OCI-M2 (cell line): Measurements from ENCODE around the gene WFS1.

Source experiments
- DNase-seq: peaks from one replicate; lab custom pipeline; 2025; ENCODE audit not compliant: unreplicated experiment; lab: John Stamatoyannopoulos, UW

Gene WFS1

DNA sequence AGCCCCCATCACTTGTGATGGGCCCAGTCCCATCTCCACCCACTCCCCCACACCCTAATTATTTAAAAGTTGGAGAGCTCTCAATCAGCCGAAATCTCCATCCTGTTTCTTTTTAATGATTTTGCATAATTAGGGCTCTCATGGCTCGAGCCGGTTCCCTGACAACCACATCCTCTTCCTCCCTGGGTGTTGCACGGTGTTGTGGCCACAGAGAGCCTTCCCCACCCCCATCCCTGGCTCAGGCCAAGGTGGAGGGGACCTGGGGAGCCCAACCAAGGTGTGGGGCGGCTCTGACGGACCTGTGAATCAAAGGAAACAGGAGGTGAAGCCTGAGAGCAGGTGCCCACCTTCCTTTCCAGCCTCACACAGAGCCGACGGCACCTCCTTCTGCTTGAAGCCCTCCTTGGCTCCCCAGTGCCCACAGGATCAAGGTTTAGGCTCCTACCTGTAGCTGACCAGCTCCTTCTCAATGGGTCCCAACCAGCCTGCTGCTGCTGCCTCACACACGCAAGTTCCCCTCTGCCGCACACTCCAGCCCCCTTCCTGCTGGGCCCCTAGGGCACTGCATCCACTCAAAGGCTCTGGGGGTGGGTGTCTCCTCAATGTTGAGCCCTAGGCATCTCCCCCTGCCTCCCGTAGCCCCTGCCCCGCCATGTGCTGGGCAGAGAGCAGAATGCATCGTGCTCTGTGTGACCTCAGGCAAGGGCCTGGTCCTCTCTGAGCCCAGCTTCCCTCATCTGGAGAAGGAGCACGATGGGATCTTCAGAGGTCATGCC is 68.7 kb downstream of the WFS1 start:
- DNase-seq = no peak

DNA sequence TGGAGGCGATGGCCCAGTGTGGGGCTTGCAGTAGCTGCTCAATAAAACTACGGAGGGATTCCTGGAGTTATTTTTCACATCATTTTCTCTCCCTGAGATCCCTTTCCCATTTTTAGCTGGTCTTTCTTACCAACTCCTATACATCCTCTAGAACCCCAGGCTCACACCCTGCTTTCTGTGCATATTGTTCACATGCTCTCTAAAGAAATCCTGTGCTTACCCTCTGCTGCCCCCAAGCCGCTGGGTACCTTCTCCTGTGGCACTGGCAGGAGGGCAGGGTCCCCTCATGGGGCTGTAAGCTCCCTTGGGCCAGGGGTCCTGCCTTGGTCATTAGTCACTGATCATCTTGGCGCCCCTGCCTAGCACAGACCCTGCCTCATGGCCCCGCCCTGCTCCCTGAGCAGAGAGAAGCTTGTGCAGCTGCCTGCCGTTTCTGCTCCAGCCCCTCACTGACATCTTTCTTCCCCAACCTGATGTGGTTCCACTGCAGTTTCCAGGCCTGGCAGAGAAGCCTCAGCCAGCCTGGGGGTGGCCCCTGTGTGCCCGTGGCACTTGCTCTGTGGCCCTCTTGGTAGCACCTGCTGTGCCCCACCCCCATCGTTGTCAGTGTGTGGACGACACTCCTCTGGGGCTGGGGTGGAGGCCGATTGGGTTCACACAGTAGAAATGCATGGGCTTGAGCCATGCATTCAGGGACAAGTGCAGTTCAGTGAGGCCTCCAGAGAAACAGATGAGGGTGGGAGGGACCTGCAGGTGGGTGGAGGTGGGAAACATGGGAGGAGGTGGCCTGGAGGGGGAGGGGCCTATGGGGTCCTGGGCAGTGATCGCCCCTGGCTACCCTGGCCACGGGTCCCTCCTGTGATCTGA is 69.5 kb downstream of the WFS1 start:
- no peak for DNase-seq

DNA sequence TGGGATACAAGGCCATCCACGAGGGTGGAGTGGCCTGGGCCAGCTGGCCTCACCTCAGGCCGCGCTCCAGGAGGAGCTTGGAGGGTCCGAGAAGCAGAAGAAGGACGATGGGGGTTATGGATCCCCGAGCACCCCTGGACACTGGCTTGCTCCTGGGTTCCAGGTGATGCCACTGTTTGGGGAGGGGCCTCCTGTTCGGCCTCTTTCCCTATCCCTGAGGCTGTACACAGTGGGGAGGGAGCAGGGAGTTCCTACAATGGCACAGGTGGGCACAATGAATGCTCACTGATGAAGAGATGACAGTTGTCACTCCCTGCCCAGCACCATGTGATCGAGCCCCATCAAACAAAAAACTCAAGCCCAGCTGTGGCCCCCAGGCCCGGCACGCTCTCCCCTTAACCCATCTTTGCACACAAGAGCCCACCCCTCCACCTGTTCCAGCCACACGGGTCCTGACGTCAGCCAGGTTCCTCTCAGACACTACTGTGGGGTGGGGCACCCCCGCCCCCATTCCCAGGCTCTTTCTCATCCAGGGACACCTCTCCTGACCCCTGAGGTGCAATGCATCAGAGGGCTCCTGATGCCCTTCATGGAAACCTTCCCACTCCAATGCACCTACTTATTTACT is 70.3 kb downstream of the WFS1 start:
- DNase-seq = no peak

DNA sequence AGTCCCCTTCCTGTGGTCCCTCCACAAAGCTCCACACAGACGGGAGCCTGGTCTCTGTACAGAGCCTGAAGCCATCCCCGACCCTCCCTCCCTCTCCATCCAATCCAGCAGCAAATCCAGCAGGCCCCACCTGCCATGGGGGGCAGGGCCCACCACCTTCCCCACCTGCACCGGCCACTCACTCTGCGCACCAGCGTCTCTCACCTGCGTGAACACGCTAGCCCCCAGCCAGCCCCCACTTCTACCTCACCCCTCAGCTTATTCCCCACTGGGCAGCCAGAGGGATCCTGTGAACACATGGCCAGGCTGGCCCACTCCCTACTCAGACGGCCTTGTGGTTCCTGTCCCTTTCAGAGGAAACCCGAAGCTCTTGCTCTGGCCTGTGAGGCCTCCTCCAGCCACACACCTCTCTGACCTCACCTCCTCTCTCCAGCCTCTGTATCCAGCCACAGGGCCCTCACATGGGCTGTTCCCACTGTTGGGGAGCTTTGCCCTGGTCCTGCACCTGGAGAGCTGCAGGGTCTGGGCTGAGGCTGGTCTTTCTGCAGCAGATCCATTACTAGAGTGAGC is 70.9 kb downstream of the WFS1 start:
- no peak for DNase-seq

DNA sequence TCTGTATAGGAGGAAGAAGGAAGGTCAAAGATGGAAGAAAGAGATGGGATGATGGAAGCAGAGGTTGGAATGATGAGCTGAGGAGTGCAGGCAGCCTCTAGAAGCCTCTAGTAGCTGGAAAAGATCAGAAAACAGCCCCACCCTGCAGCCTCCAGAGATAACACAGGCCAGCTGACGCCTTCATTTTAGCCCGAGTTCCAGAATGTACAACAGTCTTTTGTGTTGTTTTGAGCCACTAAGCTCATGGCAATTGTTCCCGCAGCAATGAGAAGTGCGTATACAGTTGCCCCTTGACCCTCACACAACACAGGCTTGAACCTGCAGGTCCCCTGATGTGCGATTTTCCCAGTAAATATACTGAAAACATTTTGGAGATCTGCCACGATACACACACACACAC is 72.0 kb downstream of the WFS1 start:
- DNase-seq = no peak

DNA sequence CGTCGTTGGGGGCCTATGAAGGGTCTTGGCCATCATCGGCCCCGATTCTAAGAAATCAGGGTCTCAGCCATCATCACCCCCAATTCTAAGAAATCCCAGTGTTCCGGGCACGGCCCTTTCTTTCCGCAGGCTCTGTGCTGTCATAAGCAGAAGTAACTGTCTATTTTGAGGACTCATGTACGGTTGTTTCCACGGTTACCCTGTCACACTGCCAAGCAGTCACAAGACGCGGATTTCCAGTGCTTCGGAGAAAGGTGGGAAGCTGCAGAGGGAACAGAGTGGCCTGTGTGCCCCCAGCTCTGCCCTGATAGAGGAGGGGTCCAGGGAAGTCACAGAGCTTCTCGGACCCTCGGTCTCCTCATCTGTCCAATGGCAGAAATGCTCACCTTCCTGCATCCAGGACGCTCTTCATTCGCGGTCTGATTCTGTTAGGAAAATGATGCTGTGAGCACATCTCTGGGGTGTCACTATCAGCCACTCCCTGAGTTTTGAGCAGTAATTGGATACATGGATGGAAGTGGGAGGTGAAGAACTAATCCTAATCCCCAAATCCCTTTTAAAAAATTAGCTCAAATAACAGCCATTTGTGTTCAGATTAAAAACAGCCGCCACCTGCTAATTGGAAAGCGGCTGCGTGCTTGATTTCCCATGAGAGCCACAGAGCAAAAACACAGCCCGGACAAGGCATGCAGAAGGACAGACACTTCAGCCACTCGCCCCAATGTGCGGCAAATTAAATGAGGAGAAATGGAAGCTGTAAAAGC is 73.1 kb downstream of the WFS1 start:
- DNase-seq = no peak

DNA sequence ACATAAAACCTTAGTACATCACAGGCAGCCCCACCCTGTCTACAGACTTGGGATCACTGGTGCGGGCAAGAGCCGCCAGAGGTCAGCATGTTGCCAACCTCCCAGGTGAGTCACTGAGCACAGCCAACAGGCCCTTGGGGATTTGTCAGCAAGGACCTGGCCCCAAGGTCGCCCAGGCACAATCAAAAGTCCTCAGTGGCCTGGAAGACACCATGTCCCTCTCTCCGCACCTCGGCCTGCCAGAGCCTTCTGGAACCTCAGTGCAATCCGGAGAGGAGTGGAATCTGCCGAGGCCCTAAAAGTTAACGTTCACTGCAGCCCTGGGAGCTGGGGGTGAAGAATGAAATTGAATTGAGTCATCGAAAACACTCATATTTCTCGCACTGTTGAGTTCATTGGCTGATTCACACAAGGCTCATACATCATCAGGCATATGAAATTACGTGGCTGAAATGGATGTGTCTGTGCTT is 74.3 kb downstream of the WFS1 start:
- DNase-seq = no peak

DNA sequence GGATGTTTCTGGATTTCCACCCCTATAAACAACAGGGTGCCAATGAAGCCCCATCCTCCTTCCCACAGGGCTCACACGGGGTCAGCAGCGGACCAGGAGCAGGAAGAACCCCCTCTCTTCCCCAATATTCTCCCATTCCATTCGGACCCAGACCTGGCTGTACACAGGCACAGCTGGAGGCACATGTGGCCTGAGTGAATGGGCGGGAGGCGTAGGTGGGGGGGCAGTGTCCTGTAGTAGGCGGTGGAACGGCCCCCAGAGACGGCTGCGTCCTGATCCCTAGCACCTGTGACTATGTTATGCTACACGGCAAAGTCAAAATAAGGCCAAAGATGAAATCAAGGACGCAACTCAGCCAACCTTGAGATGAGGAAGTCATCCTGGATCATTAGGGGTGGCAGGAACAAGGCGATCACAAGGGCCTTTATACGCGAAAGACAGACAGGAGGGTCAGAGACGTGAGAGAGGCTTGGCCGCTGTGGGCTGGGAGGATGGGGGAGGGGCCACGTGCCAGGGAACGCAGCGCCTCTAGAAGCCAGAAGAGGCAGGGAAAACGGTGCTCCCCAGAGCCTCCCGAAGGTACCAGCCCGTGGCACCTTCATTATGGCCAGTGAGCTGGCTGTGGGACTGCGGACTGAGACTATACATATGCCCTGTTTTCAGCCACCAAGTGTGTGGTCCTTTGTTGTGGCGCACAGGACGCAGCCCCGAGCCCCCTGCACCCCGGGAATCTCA is 75.6 kb downstream of the WFS1 start:
- DNase-seq = no peak

DNA sequence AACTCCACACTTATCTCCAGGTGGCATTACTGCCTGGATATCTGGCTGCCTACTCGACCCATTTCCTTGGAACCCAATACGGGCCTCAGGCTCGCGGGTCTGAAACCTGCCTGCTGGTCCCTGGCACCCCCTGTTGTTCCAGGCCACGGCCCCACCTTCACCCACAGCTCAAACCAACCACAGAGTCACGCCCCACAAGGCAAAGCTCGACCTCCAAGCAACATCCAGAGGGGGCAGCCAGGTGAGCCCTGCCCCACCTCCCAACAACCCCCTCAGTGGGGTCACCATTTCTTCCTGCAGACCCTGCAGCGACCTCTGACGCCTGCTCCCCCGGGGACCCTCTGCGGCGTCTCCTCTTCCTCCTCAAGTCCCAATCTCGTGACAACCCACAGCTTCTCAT is 76.2 kb downstream of the WFS1 start:
- no peak for DNase-seq

DNA sequence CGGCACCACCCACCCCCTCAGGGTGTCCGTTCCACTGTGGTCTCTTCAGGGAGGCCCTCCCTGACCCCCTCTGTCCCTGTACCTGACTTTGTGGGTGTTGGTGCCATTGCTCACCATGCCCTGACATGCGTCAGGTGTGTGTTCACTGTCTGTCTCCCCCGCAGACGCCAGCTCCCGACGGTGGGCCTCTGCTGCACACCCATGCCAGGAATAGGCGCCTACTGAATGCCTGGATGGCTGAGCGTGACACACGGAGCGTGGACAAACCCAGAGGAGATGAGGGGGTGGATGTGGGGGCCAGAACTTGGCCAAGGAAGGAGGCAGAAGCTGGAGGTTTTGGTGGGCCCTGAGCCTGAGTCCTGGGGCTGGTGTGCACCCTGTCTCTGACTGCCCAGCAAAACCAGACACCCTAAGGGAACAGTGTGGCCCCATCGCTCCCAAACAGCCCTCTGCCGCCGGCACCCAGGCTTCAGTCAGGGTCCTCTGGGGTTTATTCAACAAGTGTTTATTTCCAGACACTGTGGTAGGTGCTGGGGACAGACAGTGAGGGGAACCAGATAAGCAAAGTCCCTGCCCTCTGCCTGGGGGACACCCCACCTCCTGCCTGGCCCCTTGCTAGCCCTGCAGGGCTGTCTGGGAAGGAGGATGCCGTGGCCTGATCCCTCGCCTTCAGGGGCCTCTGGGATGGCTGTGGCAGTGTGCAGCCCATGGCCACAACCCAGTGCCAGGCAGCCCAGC is 76.9 kb downstream of the WFS1 start:
- no peak for DNase-seq

DNA sequence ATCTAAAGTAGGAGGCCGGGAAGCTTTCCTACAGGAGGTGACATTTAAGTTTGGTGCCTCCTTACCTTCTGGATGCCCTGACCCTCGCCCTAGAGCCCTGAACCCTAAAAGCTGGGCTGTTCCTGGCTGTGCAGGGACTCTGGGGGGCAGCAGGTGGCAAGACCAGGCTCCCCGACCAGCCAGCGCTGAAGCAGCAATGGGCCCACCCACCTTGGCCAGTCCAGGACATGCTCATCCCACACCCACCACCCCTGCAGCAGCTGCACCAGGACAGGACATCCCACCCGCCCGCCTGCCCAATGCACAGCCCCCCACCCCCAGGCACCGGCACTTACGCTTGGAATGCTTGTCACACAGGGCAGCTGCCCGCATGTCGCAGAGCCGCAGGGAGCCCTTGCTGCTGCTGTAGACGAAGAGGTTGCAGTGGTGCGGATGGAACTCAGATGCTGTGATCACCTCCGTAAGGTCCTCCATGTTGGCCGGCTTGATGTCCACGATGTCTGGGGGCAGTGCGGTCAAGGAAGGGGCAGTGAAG is 77.9 kb downstream of the WFS1 start:
- DNase-seq = no peak

DNA sequence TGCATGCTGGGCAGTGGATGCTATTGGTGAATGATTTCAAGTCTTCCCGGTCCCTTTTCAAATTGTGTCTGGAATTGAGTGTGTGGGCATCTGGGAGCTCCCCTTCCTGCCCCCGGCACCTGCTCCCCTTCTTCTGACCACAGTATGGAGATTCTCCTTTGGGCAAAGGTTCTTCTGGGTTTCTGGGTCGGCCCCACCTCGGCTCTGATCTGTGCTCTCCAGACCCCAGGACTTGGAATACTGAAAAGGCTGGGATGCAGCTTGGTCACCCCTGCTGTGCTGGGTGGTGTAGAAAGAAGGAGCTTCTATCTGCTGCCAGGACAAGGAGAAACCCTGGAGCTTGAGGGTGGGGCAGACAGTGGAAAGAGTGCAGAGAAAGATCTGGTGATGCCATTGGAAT is 78.8 kb downstream of the WFS1 start:
- DNase-seq = no peak

DNA sequence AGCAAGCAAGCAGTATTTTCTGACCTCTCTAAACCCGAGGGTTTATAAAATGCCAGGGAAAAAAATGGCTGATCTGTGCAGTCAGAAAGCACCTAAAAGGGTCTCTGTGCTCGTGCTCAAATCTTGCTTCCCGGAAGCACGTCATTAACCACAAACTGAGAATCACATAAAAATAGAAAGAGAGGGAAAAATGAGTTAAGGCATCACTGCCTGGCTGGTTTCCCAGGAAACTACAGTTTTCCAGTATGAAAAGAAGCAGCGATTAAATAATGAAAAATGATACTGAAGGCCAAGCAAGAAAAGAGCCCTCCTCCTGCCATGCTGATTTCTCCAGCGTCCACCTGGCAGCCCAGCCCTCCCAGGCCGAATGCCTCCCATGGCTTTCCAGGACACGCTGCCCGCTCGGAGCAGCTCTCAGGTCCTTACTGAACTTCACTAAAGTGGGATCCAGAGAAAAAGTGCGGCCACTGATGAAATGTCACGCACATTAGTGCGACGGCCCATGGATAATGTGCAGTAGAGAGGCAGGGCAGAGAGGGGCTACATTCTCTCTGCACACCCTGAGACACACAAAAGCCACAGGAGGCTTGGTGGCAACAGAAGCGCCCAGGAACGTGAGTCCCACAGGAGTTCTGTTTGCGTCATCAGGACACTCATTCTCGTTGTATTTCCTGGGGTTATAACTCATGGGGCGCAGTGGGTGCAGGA is 80.4 kb downstream of the WFS1 start:
- DNase-seq = no peak

DNA sequence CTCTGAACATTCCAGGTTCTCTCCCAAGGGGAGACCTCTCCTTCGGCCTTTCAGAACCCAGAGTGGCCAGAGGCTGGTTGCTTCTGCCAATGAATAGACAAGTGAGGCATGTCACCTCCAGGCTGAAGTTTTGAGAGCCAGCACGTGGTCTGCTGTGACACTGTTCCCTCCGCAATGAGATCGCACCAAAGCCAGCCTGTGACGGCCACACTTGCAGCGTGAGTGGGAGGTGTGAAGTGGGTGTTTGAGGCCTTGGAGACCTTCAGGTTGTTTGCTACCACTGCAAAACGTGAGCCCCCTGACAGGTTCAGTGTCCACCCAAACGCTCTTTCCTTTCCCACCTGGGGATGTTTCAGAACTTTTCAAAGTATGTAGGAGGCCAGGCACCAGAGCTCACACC is 81.0 kb downstream of the WFS1 start:
- DNase-seq = no peak

DNA sequence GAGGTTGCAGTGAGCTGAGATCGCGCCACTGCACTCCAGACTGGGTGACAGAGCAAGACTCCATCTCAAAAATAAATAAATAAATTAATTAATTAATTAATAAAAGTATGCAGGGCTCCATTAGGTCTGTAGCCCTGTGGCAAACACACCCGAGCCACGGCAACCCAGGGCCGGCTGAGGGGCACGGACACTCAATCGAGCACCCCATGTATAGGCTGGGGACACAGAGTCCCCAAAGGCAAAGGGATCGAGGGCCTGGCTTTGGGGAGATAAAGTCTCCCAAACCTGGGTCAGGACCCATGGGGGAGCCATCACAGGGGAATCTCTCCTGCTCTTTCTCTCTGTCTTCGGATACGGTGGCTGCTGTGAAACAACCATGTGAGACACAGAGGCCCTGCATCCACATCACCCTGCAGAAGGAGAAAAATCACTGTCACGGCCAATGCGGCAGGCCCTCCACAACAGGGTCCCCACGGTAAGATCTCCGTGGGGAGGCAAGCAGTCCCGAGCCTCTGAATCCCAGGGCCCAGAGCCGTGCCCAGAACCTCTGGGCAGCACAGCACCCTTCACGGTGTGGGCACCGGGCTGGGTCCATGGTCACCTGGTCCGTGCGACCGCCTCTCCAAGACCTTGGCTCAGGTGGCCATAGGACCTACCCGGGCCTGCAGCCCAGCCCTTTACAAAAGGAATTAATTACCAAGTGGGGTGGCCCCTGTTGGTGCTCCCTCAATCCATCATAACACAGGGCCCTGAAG is 81.8 kb downstream of the WFS1 start:
- no peak for DNase-seq

DNA sequence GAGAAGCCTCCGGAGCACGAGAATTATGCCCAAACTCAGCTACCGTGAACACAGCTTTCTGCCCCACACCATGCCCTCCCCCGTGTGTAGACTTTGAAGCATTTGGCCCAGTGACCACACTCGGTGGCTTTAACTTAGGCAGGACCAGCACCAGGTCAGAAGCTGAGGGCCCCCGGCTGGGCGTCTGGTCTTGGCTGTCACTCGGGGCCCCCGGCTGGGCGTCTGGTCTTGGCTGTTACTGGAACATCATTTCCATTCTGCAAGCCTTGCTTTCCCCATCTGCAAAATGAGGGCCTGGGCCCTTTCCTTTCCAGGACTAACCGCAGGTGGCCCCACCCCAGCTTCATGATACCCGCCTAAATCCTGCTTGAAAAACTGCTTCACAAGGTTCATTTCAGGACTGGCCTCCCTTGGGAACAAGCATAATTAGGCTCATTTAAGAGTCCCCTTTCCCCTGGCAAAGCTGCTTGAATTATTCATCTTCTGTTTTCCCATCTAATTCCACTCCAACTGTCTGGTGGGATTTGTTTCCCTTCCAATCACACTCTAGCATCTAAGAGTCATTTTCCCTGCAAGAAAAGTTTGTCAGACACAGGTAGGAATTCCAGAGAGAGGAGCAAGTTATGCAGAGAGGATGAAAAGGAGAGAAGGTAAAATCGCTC is 82.5 kb downstream of the WFS1 start:
- no peak for DNase-seq
